K562 (cell line): ENCODE data around the gene IRAG1. TPM values are rescaled to one million over a fixed set of nuclear protein-coding genes. Genes with fewer than 3 reads are reported as not detected.

Source experiments
- ATF1 ChIP-seq, 2 experiments: fragments of 450-650 bp in 1 of 2; IDR thresholded peaks; 2 replicates each; pipeline ENCODE4 v1.6.1; 2016; ENCODE audit warnings: missing compliant biosample characterization in 1 of 2, missing genetic modification characterization in 1 of 2
- BCOR ChIP-seq: fragments of 450-650 bp; IDR thresholded peaks from 2 replicates; pipeline ENCODE4 v1.6.1; 2016
- HNRNPLL ChIP-seq: fragments of 200-400 bp; formaldehyde crosslinking; IDR thresholded peaks from 2 replicates; pipeline ENCODE4 v1.6.1; 2017; ENCODE audit warnings: low read length, low read depth, mild to moderate bottlenecking; ENCODE audit not compliant: poor library complexity, severe bottlenecking
- MECOM ChIP-seq: fragments of 250-450 bp; sonication (Bioruptor Pico); IDR thresholded peaks from 2 replicates; pipeline ENCODE4 v1.8.0; 2022; ENCODE audit warnings: inconsistent platforms
- MEF2A ChIP-seq: IDR thresholded peaks from 2 replicates; pipeline ENCODE4 v1.6.1; 2011; ENCODE audit warnings: low read depth, mild to moderate bottlenecking, low read length, moderate library complexity; ENCODE audit not compliant: control insufficient read depth
- MTA1 ChIP-seq: fragments of 450-650 bp; IDR thresholded peaks from 2 replicates; pipeline ENCODE4 v1.6.1; 2017; ENCODE audit warnings: borderline replicate concordance
- NR4A1 ChIP-seq, 2 experiments: fragments of 250-450 bp in 1 of 2; fragments of 450-650 bp in 1 of 2; sonication (Bioruptor Pico) in 1 of 2; IDR thresholded peaks; 2 replicates each; pipeline versions ENCODE4 v1.4.0 to v1.6.1; 2016 to 2020; ENCODE audit warnings: mild to moderate bottlenecking in 2 of 2, missing compliant biosample characterization in 1 of 2, missing genetic modification characterization in 1 of 2, moderate library complexity in 1 of 2
- OTX1 ChIP-seq: fragments of 450-650 bp; formaldehyde crosslinking; IDR thresholded peaks from 2 replicates; pipeline ENCODE4 v1.4.0; 2022; ENCODE audit warnings: mild to moderate bottlenecking
- PCBP2 ChIP-seq: fragments of 200-400 bp; formaldehyde crosslinking; IDR thresholded peaks from 2 replicates; pipeline ENCODE4 v1.6.1; 2018; ENCODE audit warnings: low read length, low read depth, mild to moderate bottlenecking, moderate library complexity; ENCODE audit not compliant: poor library complexity, severe bottlenecking
- PTBP1 ChIP-seq: fragments of 200-400 bp; formaldehyde crosslinking; IDR thresholded peaks from 2 replicates; pipeline ENCODE4 v1.6.1; 2017; ENCODE audit warnings: low read depth, low read length
- SAFB2 ChIP-seq: fragments of 200-400 bp; formaldehyde crosslinking; IDR thresholded peaks from 2 replicates; pipeline ENCODE4 v1.6.1; 2018; ENCODE audit warnings: borderline replicate concordance, low read length, low read depth, moderate library complexity; ENCODE audit not compliant: severe bottlenecking
- SMARCC2 ChIP-seq: fragments of 450-650 bp; IDR thresholded peaks from 2 replicates; pipeline ENCODE4 v1.6.1; 2017; ENCODE audit warnings: antibody characterized with exemption, moderate library complexity, mild to moderate bottlenecking, low read depth
- SP1 ChIP-seq: sonication (generic); formaldehyde crosslinking; IDR thresholded peaks from 2 replicates; pipeline ENCODE4 v1.8.1; 2022; ENCODE audit warnings: mild to moderate bottlenecking, missing genetic modification reagents
- STAT5A ChIP-seq: IDR thresholded peaks from 2 replicates; pipeline ENCODE4 v1.6.1; 2012; ENCODE audit warnings: low read length, inconsistent platforms, borderline replicate concordance
- SUPT5H ChIP-seq: fragments of 450-650 bp; IDR thresholded peaks from 2 replicates; pipeline ENCODE4 v1.6.1; 2016
- ZEB2 ChIP-seq: fragments of 450-650 bp; IDR thresholded peaks from 2 replicates; pipeline ENCODE4 v1.6.1; 2016
- ZFX ChIP-seq: sonication (generic); formaldehyde crosslinking; IDR thresholded peaks from 2 replicates; pipeline ENCODE4 v1.8.0; 2022; ENCODE audit warnings: mild to moderate bottlenecking, missing genetic modification reagents, moderate library complexity
- polyA plus RNA-seq, 8 experiments: library from polyadenylated mRNA; depleted of rRNA in 4 of 8; stranded (reverse) in 5 of 8; unstranded in 3 of 8; fragments of >200 nt; fragmentation: Nextera tagmentation in 2 of 8; fragmentation: Illumina TruSeq in 1 of 8; extraction: Ambion mirVana in 2 of 8; extraction: Trizol in 1 of 8; gene quantifications; 2 replicates each; pipeline versions ENCODE4 v1.2.1 to v1.2.3, GENCODE V29; 2011 to 2014; ENCODE audit warnings: inconsistent platforms in 1 of 8, missing spikeins in 1 of 8
- total RNA-seq, 7 experiments: library from RNA; depleted of rRNA in 6 of 7; stranded (reverse); fragments of >200 nt in 6 of 7; fragmentation: Illumina TruSeq in 2 of 7; extraction: Trizol in 2 of 7; gene quantifications; 2 replicates each; pipeline versions ENCODE4 v1.2.1 to v1.2.3, GENCODE V29; 2011 to 2021; ENCODE audit warnings: low replicate concordance in 1 of 7
- TF ChIP-seq, protein P1 (sequence below), 2 experiments: fragments of 450-650 bp in 1 of 2; sonication (generic) in 1 of 2; formaldehyde crosslinking; conservative IDR thresholded peaks; 2 replicates each; pipeline versions ENCODE4 v1.4.0 to v1.8.1; 2020 to 2022; ENCODE audit warnings: mild to moderate bottlenecking in 1 of 2, missing genetic modification reagents in 1 of 2
- TF ChIP-seq, protein P2 (sequence below): fragments of 450-650 bp; IDR thresholded peaks from 2 replicates; pipeline ENCODE4 v1.6.1; 2016; ENCODE audit warnings: low read depth, mild to moderate bottlenecking, moderate library complexity
- TF ChIP-seq, protein P3 (sequence below): fragments of 150-350 bp; conservative IDR thresholded peaks from 2 replicates; pipeline ENCODE4 v1.6.1; 2014; ENCODE audit warnings: low read length
- TF ChIP-seq, protein P4 (sequence below): fragments of 450-650 bp; formaldehyde crosslinking; IDR thresholded peaks from 2 replicates; pipeline ENCODE4 v1.4.0; 2020; ENCODE audit warnings: mild to moderate bottlenecking

IRAG1 gene
- total and polyA plus RNA-seq, 9 of the 15 experiments (the other 6 are each of a cell fraction or from before 2014, with no cell fraction given): 0.01 to 0.22 (median 0.09) TPM; not detected in 1

DNA sequence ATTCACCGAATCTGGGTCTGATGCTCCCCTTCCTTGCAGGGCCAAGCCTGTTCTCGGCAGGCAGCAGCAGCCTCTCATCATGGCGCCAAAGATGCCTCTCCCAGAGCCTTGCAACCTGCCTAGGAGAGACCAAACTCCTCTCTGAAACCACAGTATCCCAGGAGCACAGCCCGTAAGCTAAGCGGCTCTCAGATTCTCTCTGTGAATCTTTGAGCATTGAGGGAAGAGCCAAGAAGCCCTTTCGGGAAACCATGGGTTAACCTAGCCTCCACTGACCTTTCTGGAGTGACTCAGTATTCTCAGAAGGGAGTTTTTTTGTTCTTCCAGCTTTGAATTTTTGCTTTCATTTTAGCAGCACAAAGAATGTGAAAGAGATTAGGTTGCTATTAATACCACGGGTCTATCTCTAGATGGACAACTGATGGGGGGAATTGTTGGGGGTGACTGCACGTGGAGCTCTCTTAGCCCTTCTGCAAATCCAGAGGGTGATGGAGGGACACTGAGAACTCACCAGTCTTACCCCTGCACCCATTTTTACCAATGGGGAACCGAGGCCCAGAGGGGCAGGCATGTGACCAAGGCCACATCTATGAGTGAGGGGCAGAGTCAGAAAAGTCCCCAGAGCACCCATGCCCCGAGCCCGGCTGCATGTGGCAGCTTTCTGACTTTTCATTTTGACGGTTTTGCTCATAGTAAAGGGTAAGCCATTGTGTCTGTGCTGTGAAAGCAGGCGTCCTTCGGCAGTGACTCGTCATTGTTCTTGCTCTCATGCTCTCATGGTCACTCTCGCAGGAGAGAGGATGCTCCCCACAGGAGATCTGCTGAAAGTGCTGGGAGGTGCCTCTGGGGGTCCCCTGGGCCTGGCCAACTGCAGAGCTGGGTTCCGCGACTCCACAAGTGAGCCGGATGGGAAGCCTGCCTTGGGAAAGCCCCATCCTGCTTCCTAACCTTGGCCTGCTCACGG lies 36.0 kb downstream of the IRAG1 start (continued):
- TF ChIP-seq BCOR (peak; percentile 68; the same call in 1 of the 2 replicates), SAFB2 (no peak), ATF1 (CRISPR knock-in tag; IDR thresholded peaks at IDR 0.05) (no peak), ATF1 (tag; IDR thresholded peaks at IDR 0.05) (peak; percentile 38; the same call in 1 of the 2 replicates), PTBP1 (no peak), MECOM (CRISPR knock-in tag) (no peak), NR4A1 (CRISPR knock-in tag; IDR thresholded peaks at IDR 0.05) (no peak), NR4A1 (tag; IDR thresholded peaks at IDR 0.05) (peak; percentile 77), SP1 (CRISPR knock-in tag) (no peak), HNRNPLL (no peak), MTA1 (no peak), OTX1 (no peak), SUPT5H (no peak), SMARCC2 (0 out of 2 replicates have a peak, but pooled peaks have one; percentile 28), ZEB2 (no peak), ZFX (CRISPR knock-in tag) (peak; percentile 23; the same call in 1 of the 2 replicates), STAT5A (peak; percentile 70), PCBP2 (no peak), MEF2A (peak; percentile 58; the same call in 1 of the 2 replicates)
- TF ChIP-seq, protein P1, sequence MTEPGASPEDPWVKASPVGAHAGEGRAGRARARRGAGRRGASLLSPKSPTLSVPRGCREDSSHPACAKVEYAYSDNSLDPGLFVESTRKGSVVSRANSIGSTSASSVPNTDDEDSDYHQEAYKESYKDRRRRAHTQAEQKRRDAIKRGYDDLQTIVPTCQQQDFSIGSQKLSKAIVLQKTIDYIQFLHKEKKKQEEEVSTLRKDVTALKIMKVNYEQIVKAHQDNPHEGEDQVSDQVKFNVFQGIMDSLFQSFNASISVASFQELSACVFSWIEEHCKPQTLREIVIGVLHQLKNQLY (CRISPR knock-in tag; conservative IDR thresholded peaks at IDR 0.05): no peak
- TF ChIP-seq, protein P2, sequence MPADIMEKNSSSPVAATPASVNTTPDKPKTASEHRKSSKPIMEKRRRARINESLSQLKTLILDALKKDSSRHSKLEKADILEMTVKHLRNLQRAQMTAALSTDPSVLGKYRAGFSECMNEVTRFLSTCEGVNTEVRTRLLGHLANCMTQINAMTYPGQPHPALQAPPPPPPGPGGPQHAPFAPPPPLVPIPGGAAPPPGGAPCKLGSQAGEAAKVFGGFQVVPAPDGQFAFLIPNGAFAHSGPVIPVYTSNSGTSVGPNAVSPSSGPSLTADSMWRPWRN: no peak
- TF ChIP-seq, protein P3, sequence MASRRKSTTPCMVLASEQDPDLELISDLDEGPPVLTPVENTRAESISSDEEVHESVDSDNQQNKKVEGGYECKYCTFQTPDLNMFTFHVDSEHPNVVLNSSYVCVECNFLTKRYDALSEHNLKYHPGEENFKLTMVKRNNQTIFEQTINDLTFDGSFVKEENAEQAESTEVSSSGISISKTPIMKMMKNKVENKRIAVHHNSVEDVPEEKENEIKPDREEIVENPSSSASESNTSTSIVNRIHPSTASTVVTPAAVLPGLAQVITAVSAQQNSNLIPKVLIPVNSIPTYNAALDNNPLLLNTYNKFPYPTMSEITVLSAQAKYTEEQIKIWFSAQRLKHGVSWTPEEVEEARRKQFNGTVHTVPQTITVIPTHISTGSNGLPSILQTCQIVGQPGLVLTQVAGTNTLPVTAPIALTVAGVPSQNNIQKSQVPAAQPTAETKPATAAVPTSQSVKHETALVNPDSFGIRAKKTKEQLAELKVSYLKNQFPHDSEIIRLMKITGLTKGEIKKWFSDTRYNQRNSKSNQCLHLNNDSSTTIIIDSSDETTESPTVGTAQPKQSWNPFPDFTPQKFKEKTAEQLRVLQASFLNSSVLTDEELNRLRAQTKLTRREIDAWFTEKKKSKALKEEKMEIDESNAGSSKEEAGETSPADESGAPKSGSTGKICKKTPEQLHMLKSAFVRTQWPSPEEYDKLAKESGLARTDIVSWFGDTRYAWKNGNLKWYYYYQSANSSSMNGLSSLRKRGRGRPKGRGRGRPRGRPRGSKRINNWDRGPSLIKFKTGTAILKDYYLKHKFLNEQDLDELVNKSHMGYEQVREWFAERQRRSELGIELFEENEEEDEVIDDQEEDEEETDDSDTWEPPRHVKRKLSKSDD: no peak
- TF ChIP-seq, protein P4, sequence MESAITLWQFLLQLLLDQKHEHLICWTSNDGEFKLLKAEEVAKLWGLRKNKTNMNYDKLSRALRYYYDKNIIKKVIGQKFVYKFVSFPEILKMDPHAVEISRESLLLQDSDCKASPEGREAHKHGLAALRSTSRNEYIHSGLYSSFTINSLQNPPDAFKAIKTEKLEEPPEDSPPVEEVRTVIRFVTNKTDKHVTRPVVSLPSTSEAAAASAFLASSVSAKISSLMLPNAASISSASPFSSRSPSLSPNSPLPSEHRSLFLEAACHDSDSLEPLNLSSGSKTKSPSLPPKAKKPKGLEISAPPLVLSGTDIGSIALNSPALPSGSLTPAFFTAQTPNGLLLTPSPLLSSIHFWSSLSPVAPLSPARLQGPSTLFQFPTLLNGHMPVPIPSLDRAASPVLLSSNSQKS (CRISPR knock-in tag): no peak
